Measurements from ENCODE around the gene TRAF2. TPM values are rescaled to one million over a fixed set of nuclear protein-coding genes. Genes with fewer than 3 reads are reported as not detected.
A peak's percentile ranks its signal among the peaks of the same experiment; 100 is the strongest.

The TRAF2 gene
- total and polyA plus RNA-seq, 2 of the 13 experiments (the other 11 are each of a cell fraction or from before 2014, with no cell fraction given): 12.4 to 13.6 TPM

- TSS peak; percentile 80 for BruUV-seq (replicated peaks)
- ATAC-seq: no peak
- Histone ChIP-seq H3K27ac (ENCODE audit: extremely low read length, insufficient read depth, low read length) (peak overlapping the region; percentile 62), H3K27me3 (ENCODE audit: control insufficient read depth in 1 of 2, insufficient read depth in 2 of 2, low read length in 2 of 2) (no peaks in the 10 kb centered on the region), H3K36me3 (replicated peaks in 1 of 2; ENCODE audit: control insufficient read depth in 1 of 2, insufficient read depth in 2 of 2, low read length in 2 of 2) (peaks cover 10% of the 10 kb centered on the region in 2 experiments; a peak in 3 of 5 replicates), H3K4me3 (replicated peaks in 1 of 3; ENCODE audit: insufficient read depth in 1 of 3, low read depth in 2 of 3, low read length in 3 of 3) (no peak overlapping the region), H2AFZ (ENCODE audit: low read length) (no peak overlapping the region), H3K4me1 (ENCODE audit: insufficient read depth, low read length) (peaks cover 41% of the 10 kb centered on the region), H3K9ac (ENCODE audit: insufficient read depth, low read depth, low read length) (no peak overlapping the region), H3K9me3 (ENCODE audit: low read length) (no peaks in the 10 kb centered on the region), H3K4me2 (ENCODE audit: low read depth, low read length) (no peak overlapping the region), H3K79me2 (ENCODE audit: insufficient read depth, low read length) (no peaks in the 10 kb centered on the region), H4K20me1 (ENCODE audit: insufficient read depth, low read length) (no peaks in the 10 kb centered on the region)
- no peak for FAIRE-seq
- ChIA-PET POLR2A (interaction anchor here (1.5 kb wide), 1 partner anchor 46 kb away, joined by 3 read pairs; the partner anchor contains the start of gene TRAF2), CTCF (ENCODE audit: low intra/inter-chr PET ratio, low total read pairs) (interaction anchor here (0.9 kb wide), 1 partner anchor 48 kb away, joined by 3 read pairs; no protein-coding TSS in a partner anchor)
- no peak for DNase-seq (ENCODE audit: low spot score)
- WGBS (ENCODE audit: low lambda C conversion rate): 94% methylated on average over 18 of the region's 32 CpGs
- in situ Hi-C loops (cut with HindIII; ENCODE audit: extremely low pct_ligation_motif_present, low pct_unique_long_range_greater_than_20kb): loop anchor here (10.0 kb wide), 1 partner anchor 194 kb away; the partner anchor contains the start of gene FUT7
- intact Hi-C loops (cut with micrococcal nuclease; ENCODE audit: unreplicated experiment): no loop called here
- peak; percentile 30; the same call in 1 of the 2 replicates for TF ChIP-seq POLR2G (IDR thresholded peaks at IDR 0.05; ENCODE audit: low read depth, low read length)
- no peak for TF ChIP-seq PAX8 (CRISPR knock-in tag; IDR thresholded peaks at IDR 0.05; ENCODE audit: borderline replicate concordance)
- 0 out of 2 replicates have a peak, but pooled peaks have one; percentile 13 for TF ChIP-seq NRL (CRISPR knock-in tag; IDR thresholded peaks at IDR 0.05; ENCODE audit: borderline replicate concordance)
- TF ChIP-seq MED8 (CRISPR knock-in tag; IDR thresholded peaks at IDR 0.05; ENCODE audit: insufficient replicate concordance): no peak
- no peak for TF ChIP-seq SMAD1 (CRISPR knock-in tag; IDR thresholded peaks at IDR 0.05; ENCODE audit: borderline replicate concordance, low read depth)
- TF ChIP-seq HNRNPLL (IDR thresholded peaks at IDR 0.05; ENCODE audit: low read depth, low read length, poor library complexity, severe bottlenecking): peak; percentile 7
- peak; percentile 65; the same call in 1 of the 2 replicates for TF ChIP-seq ZNF326 (CRISPR knock-in tag; IDR thresholded peaks at IDR 0.05; ENCODE audit: borderline replicate concordance)
- no peak for TF ChIP-seq ZBTB43 (CRISPR knock-in tag; conservative IDR thresholded peaks at IDR 0.05)
- TF ChIP-seq HOXA3 (CRISPR knock-in tag; IDR thresholded peaks at IDR 0.05): no peak
- TF ChIP-seq ZNF18 (CRISPR knock-in tag; IDR thresholded peaks at IDR 0.05; ENCODE audit: insufficient replicate concordance): no peak
- no peak for TF ChIP-seq PATZ1 (CRISPR knock-in tag; IDR thresholded peaks at IDR 0.05)
- TF ChIP-seq HIC2 (CRISPR knock-in tag; IDR thresholded peaks at IDR 0.05; ENCODE audit: low read depth): no peak
- TF ChIP-seq REL (CRISPR knock-in tag; conservative IDR thresholded peaks at IDR 0.05): no peak
- TF ChIP-seq MXD1 (CRISPR knock-in tag; IDR thresholded peaks at IDR 0.05): no peak
- no peak for TF ChIP-seq HMG20B (CRISPR knock-in tag; conservative IDR thresholded peaks at IDR 0.05)
Measured at GRCh38 chr9:136840140-136840876, 46.0 kb upstream of the TRAF2 start.
